ENCODE results near the gene RSU1. TPM values are rescaled to one million over a fixed set of nuclear protein-coding genes. Genes with fewer than 3 reads are reported as not detected.

Gene RSU1
- total and polyA plus RNA-seq, 10 of the 15 experiments (the other 5 are each of a cell fraction or from before 2014, with no cell fraction given) = 49.2 to 139 (median 81.3) TPM

GRCh38 chr10:16653224-16653623 is 164.0 kb downstream of the RSU1 start:
- peak; percentile 82 for ATAC-seq
- H2AFZ ChIP-seq (ENCODE audit: control insufficient read depth, low read depth, low read length) = no peak overlapping the region
- CTCF ChIA-PET = interaction anchor here (0.9 kb wide), 1 partner anchor 541 kb away, joined by 3 read pairs; no protein-coding TSS in a partner anchor
- H3K36me3 ChIP-seq (ENCODE audit: control insufficient read depth in 2 of 2, insufficient read depth in 2 of 2, low read length in 1 of 2) = no peaks in the 10 kb centered on the region
- intact Hi-C loops (cut with micrococcal nuclease; ENCODE audit: unreplicated experiment) (no loop called here), in situ Hi-C loops (cut with MboI) (no loop called here)
- H3K27me3 ChIP-seq (replicated peaks in 1 of 2; ENCODE audit: control insufficient read depth in 2 of 2, insufficient read depth in 2 of 2, low read length in 1 of 2) = no peaks in the 10 kb centered on the region
- no peak overlapping the region for H3K27ac ChIP-seq (ENCODE audit: control insufficient read depth, insufficient read depth)
- H3K4me2 ChIP-seq (ENCODE audit: control insufficient read depth, insufficient read depth) = peak overlapping the region; percentile 15; the same call in 1 of the 2 replicates
- no peaks in the 10 kb centered on the region for H3K9me3 ChIP-seq (replicated peaks; ENCODE audit: control insufficient read depth, insufficient read depth, low read length)
- DNase-seq (ENCODE audit: low read depth, low spot score) = peak; percentile 21
- no peak overlapping the region for H3K4me3 ChIP-seq
- RAD21 ChIA-PET (ENCODE audit: unreplicated experiment) = no interaction called here
- no TSS peak for BruUV-seq (replicated peaks)
- H3K9ac ChIP-seq (ENCODE audit: control insufficient read depth, insufficient read depth, low read length) = no peak overlapping the region
- H3K79me2 ChIP-seq (ENCODE audit: control insufficient read depth, insufficient read depth, low read length) = no peaks in the 10 kb centered on the region
- H3K4me1 ChIP-seq (ENCODE audit: control insufficient read depth, insufficient read depth, low read length) = peaks cover 5% of the 10 kb centered on the region; the same call in 1 of the 2 replicates
- POLR2A ChIA-PET = no interaction called here
- no peaks in the 10 kb centered on the region for H4K20me1 ChIP-seq (ENCODE audit: control insufficient read depth, insufficient read depth)
- FAIRE-seq = no peak
- SMC1A ChIA-PET (ENCODE audit: uncharacterized antibody, unreplicated experiment) = interaction anchor here (0.9 kb wide), 1 partner anchor 156 kb away, joined by 3 read pairs; no protein-coding TSS in a partner anchor
- 1% methylated on average over 4 of the region's 4 CpGs for WGBS (ENCODE audit: insufficient coverage, insufficient replicate concordance, low lambda C conversion rate, missing lambda C conversion rate)
- TF ChIP-seq NFIC (IDR thresholded peaks at IDR 0.05; ENCODE audit: low read depth, low read length) (peak; percentile 63; the same call in 1 of the 2 replicates), RELA (IDR thresholded peaks at IDR 0.05; ENCODE audit: borderline replicate concordance, partially characterized antibody) (no peak), NBN (IDR thresholded peaks at IDR 0.05) (no peak), NR2C2 (IDR thresholded peaks at IDR 0.05; ENCODE audit: borderline replicate concordance, control insufficient read depth, insufficient read length, low read depth) (no peak), SMC3 (IDR thresholded peaks at IDR 0.05; ENCODE audit: borderline replicate concordance, low read length) (no peak), NR2C1 (IDR thresholded peaks at IDR 0.05) (no peak), RUNX3 (IDR thresholded peaks at IDR 0.05; ENCODE audit: low read length) (peak; percentile 73), SIX5 (IDR thresholded peaks at IDR 0.05; ENCODE audit: low read depth, low read length, severe bottlenecking) (no peak), ZSCAN29 (IDR thresholded peaks at IDR 0.05) (no peak), ATF2 (IDR thresholded peaks at IDR 0.05; ENCODE audit: low read length) (peak; percentile 21; the same call in 1 of the 2 replicates), ZNF592 (IDR thresholded peaks at IDR 0.05) (no peak), IKZF1 (conservative IDR thresholded peaks at IDR 0.05) (peak; percentile 66), CREM (IDR thresholded peaks at IDR 0.05; ENCODE audit: low read depth) (no peak), CEBPZ (IDR thresholded peaks at IDR 0.05; ENCODE audit: low read depth, low read length) (no peak), ZBTB33 (IDR thresholded peaks at IDR 0.05) (no peak)
